Mucosa of stomach (tissue), 1 donor: ENCODE data around the gene PIAS3.
"Not testable (repeated sequence)": the region's sequence is repeated elsewhere in the genome, so short reads cannot be mapped to it uniquely, and the experiment has no call there.

Source experiments
- H3K27me3 ChIP-seq: one replicate; pipeline ENCODE4 v1.7.0; 2013; ENCODE audit warnings: mild to moderate bottlenecking, low read length; ENCODE audit not compliant: control insufficient read depth, insufficient read depth
- H3K36me3 ChIP-seq: one replicate; pipeline ENCODE4 v1.7.0; 2013; ENCODE audit warnings: low read length; ENCODE audit not compliant: control insufficient read depth, insufficient read depth
- H3K4me1 ChIP-seq: one replicate; pipeline ENCODE4 v1.7.0; 2013; ENCODE audit warnings: mild to moderate bottlenecking, low read length; ENCODE audit not compliant: control insufficient read depth, insufficient read depth
- H3K4me3 ChIP-seq: one replicate; pipeline ENCODE4 v1.7.0; 2013; ENCODE audit warnings: low read length
- H3K9ac ChIP-seq: one replicate; pipeline ENCODE4 v1.7.0; 2013; ENCODE audit warnings: mild to moderate bottlenecking, low read length, moderate library complexity
- H3K9me3 ChIP-seq: one replicate; pipeline ENCODE4 v1.7.0; 2013; ENCODE audit warnings: mild to moderate bottlenecking, low read length, moderate library complexity; ENCODE audit not compliant: control insufficient read depth
- donor health status: Pancreatic carcinoma.

Gene PIAS3

GRCh38 chr1:145837656-145838055 is 21.2 kb downstream of the PIAS3 start:
- H3K36me3 ChIP-seq, result peaks cover 22% of the 10 kb centered on the region
- no peaks in the 10 kb centered on the region for H3K27me3 ChIP-seq
- H3K9ac ChIP-seq, result no peak overlapping the region
- no peak overlapping the region for H3K4me3 ChIP-seq
- no peaks in the 10 kb centered on the region for H3K4me1 ChIP-seq
- H3K9me3 ChIP-seq, result no peaks in the 10 kb centered on the region

GRCh38 chr1:145830810-145831209 is 28.1 kb downstream of the PIAS3 start:
- not testable (repeated sequence) for H3K4me3 ChIP-seq, H3K27me3 ChIP-seq, H3K9ac ChIP-seq, H3K9me3 ChIP-seq, H3K4me1 ChIP-seq
- peaks cover 10% of the 10 kb centered on the region for H3K36me3 ChIP-seq

GRCh38 chr1:145828367-145829026 is 30.4 kb downstream of the PIAS3 start:
- no peaks in the 10 kb centered on the region for H3K9me3 ChIP-seq
- no peaks in the 10 kb centered on the region for H3K4me1 ChIP-seq
- peaks cover 10% of the 10 kb centered on the region for H3K36me3 ChIP-seq
- H3K9ac ChIP-seq, result no peak overlapping the region
- no peaks in the 10 kb centered on the region for H3K27me3 ChIP-seq
- H3K4me3 ChIP-seq, result no peak overlapping the region

GRCh38 chr1:145827966-145828365 is 30.9 kb downstream of the PIAS3 start:
- no peak overlapping the region for H3K4me3 ChIP-seq
- H3K36me3 ChIP-seq, result peaks cover 10% of the 10 kb centered on the region
- H3K9me3 ChIP-seq, result no peaks in the 10 kb centered on the region
- H3K9ac ChIP-seq, result no peak overlapping the region
- no peaks in the 10 kb centered on the region for H3K27me3 ChIP-seq
- no peaks in the 10 kb centered on the region for H3K4me1 ChIP-seq

GRCh38 chr1:145826030-145826429 is 32.9 kb downstream of the PIAS3 start:
- Histone ChIP-seq H3K4me3 (no peak overlapping the region), H3K4me1 (no peaks in the 10 kb centered on the region), H3K36me3 (peaks cover 10% of the 10 kb centered on the region), H3K9me3 (no peaks in the 10 kb centered on the region), H3K27me3 (no peaks in the 10 kb centered on the region), H3K9ac (no peak overlapping the region)

GRCh38 chr1:145824499-145824842 is 34.4 kb downstream of the PIAS3 start:
- no peaks in the 10 kb centered on the region for H3K27me3 ChIP-seq
- peaks cover 10% of the 10 kb centered on the region for H3K36me3 ChIP-seq
- H3K9me3 ChIP-seq, result no peaks in the 10 kb centered on the region
- H3K4me3 ChIP-seq, result peak overlapping the region; percentile 84
- H3K9ac ChIP-seq, result peak overlapping the region; percentile 96
- no peaks in the 10 kb centered on the region for H3K4me1 ChIP-seq

- Histone ChIP-seq H3K9ac (peak within 1 kb of the TSS; percentile 96), H3K36me3 (peaks cover 10% of the 10 kb centered on the region), H3K27me3 (no peaks in the 10 kb centered on the region), H3K4me1 (no peaks in the 10 kb centered on the region), H3K4me3 (peak within 1 kb of the TSS; percentile 84), H3K9me3 (no peaks in the 10 kb centered on the region)
Observed at GRCh38 chr1:145823565-145824498, 35.0 kb downstream of the PIAS3 start, which contains the start of the genes POLR3C and RNF115. TSS of gene POLR3C (plus strand) at chr1:145824200. CDS start at chr1:145825777, 1,577 bp downstream. TSS of gene RNF115 (minus strand) at chr1:145824095. CDS start at chr1:145823873, 222 bp downstream.

- H3K9me3 ChIP-seq, H3K9ac ChIP-seq, H3K27me3 ChIP-seq, H3K4me1 ChIP-seq, H3K4me3 ChIP-seq: not testable (repeated sequence)
- H3K36me3 ChIP-seq, result peaks cover 10% of the 10 kb centered on the region
Observed at GRCh38 chr1:145822779-145823331, 36.0 kb downstream of the PIAS3 start.

- H3K9ac ChIP-seq, H3K9me3 ChIP-seq, H3K4me1 ChIP-seq, H3K36me3 ChIP-seq, H3K27me3 ChIP-seq, H3K4me3 ChIP-seq: not testable (repeated sequence)
Observed at GRCh38 chr1:145818095-145818494, 40.8 kb downstream of the PIAS3 start.

- not testable (repeated sequence) for H3K9ac ChIP-seq
Observed at GRCh38 chr1:145812977-145813810, 45.7 kb downstream of the PIAS3 start.

GRCh38 chr1:145806844-145807243 is 52.0 kb downstream of the PIAS3 start:
- H3K9me3 ChIP-seq, result no peaks in the 10 kb centered on the region
- no peaks in the 10 kb centered on the region for H3K27me3 ChIP-seq
- H3K4me3 ChIP-seq, result no peak overlapping the region
- no peaks in the 10 kb centered on the region for H3K36me3 ChIP-seq
- no peak overlapping the region for H3K9ac ChIP-seq
- no peaks in the 10 kb centered on the region for H3K4me1 ChIP-seq

More at GRCh38 chr1:145812977-145813810, 45.7 kb downstream of the PIAS3 start:
- H3K4me1 ChIP-seq, H3K4me3 ChIP-seq, H3K36me3 ChIP-seq, H3K27me3 ChIP-seq, H3K9me3 ChIP-seq: not testable (repeated sequence)
